Spleen (tissue), 7 donors: ENCODE results near the gene OXCT2.
A peak's percentile ranks its signal among the peaks of the same experiment; 100 is the strongest.

Experiments
- CTCF ChIP-seq, 11 experiments: fragments of 200-600 bp in 7 of 11; fragments of 450-650 bp in 4 of 11; sonication (generic) in 4 of 11; IDR thresholded peaks in 8 of 11; conservative IDR thresholded peaks in 3 of 11; 1 replicate in 7 of 11; 2 replicates in 4 of 11; pipeline versions ENCODE4 v1.4.0 to v1.8.0; 2016 to 2021; ENCODE audit warnings: antibody characterized with exemption in 11 of 11, inconsistent platforms in 4 of 11, mild to moderate bottlenecking in 1 of 11
- POLR2A ChIP-seq, 3 donors: fragments of 450-650 bp; IDR thresholded peaks; one replicate each; pipeline ENCODE4 v1.5.1; 2017; ENCODE audit warnings: antibody characterized with exemption in 3 of 3, mild to moderate bottlenecking in 1 of 3
- POLR2AphosphoS5 ChIP-seq, 3 donors: sonication (generic); formaldehyde crosslinking; IDR thresholded peaks; one replicate each; pipeline ENCODE4 v1.5.1; 2017; ENCODE audit warnings: antibody characterized with exemption in 3 of 3
- donor health status: DM: no; HTN: no; CAD: no; lungs with moderate emphysema.
- donor health status: DM: no; HTN: no; CAD: no.
- donor health status: DM: no; HTN: no; CAD: no.

- TF ChIP-seq CTCF (IDR thresholded peaks at IDR 0.05 in 8 of 11, conservative IDR thresholded peaks at IDR 0.05 in 3 of 11): no peak
- TF ChIP-seq POLR2AphosphoS5 (IDR thresholded peaks at IDR 0.05): peak in 1 of 3 donors; percentile 26
- no peak for TF ChIP-seq POLR2A (IDR thresholded peaks at IDR 0.05)
Observed at GRCh38 chr1:39776400-39776713, 5.2 kb upstream of the OXCT2 start.
